Measurements from ENCODE around the gene SSRP1.
"Not testable (repeated sequence)": the region's sequence is repeated elsewhere in the genome, so short reads cannot be mapped to it uniquely, and the experiment has no call there.

SSRP1 gene, protein sequence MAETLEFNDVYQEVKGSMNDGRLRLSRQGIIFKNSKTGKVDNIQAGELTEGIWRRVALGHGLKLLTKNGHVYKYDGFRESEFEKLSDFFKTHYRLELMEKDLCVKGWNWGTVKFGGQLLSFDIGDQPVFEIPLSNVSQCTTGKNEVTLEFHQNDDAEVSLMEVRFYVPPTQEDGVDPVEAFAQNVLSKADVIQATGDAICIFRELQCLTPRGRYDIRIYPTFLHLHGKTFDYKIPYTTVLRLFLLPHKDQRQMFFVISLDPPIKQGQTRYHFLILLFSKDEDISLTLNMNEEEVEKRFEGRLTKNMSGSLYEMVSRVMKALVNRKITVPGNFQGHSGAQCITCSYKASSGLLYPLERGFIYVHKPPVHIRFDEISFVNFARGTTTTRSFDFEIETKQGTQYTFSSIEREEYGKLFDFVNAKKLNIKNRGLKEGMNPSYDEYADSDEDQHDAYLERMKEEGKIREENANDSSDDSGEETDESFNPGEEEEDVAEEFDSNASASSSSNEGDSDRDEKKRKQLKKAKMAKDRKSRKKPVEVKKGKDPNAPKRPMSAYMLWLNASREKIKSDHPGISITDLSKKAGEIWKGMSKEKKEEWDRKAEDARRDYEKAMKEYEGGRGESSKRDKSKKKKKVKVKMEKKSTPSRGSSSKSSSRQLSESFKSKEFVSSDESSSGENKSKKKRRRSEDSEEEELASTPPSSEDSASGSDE

GRCh38 chr11:57335343-57336110 lies at the start of gene SSRP1:
Gene SSRP1, minus strand, starts transcription at chr11:57335892. Its CDS starts 771 bp downstream, at chr11:57335121.
- DNase-seq: peak; percentile 96

GRCh38 chr11:57380975-57381374 lies 45.3 kb upstream of the SSRP1 start, which contains the start of gene PRG3:
Gene PRG3, minus strand, starts transcription at chr11:57381150. Its CDS starts 442 bp downstream, at chr11:57380708.
- DNase-seq: no peak

GRCh38 chr11:57379732-57380131 lies 44.0 kb upstream of the SSRP1 start:
- peak; percentile 61 for DNase-seq

GRCh38 chr11:57378186-57378585 lies 42.5 kb upstream of the SSRP1 start:
- DNase-seq: no peak

DNA sequence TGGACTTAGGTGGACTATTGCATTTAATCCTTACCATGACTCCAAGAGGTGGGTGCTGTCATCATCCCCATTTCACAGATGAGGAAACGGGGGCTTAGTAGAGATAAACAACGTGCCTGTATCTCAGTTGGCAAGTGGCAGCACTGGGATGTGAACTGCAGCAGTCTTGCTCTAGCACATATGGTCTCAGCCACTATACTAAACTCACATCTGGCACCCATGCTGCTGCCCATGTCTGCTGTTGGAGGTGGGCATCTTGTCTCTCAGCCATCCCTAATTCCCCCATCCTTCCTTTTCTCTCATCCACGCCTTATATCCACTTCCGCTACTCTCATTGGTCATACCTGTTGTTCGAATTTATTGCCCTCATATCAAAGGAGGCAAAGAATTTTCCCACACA lies 41.4 kb upstream of the SSRP1 start:
- DNase-seq: no peak

- DNase-seq: no peak
Measured at GRCh38 chr11:57376095-57377090, 40.7 kb upstream of the SSRP1 start.

DNA sequence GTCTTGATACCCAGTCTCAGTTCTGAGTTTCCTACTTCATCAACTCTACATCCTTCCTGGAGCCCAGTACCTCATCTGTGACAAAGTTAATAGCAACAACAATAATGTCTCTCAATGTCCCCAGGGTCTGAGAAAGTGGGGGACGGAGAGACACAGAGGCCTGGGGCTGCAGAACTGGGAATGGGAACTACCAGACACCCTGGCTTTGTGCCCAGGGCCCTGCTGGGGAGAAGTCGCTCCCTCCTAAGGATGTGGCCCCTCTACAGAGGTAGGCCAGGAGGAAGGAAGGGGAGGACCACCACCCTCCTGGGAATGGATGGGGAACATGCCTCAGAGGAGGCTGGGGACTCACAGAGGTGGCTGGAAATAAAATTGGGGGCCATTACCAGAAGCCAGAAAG lies 39.8 kb upstream of the SSRP1 start:
- no peak for DNase-seq

- DNase-seq: no peak
Measured at GRCh38 chr11:57374966-57375365, 39.3 kb upstream of the SSRP1 start.

GRCh38 chr11:57373146-57373545 lies 37.5 kb upstream of the SSRP1 start:
- no peak for DNase-seq

DNA sequence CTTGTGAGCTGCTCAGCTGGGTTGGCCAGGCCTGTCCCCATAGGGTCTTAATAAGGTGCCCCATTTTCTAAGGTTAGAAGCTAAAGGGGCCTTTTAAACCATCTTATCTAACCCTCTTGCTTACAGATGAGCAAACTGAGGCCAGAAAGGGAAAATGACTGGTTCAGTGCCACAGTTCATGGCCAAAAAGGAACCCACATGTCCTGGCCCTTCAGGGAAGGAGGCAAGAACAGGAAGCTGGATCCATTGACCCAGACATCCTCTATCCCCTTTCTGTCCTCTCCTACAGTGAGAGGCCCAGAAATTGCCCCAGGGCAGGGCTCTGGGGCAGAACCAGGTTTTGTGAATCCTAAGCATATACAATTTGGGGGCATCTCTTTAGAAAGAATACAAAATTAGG lies 35.2 kb upstream of the SSRP1 start:
- DNase-seq: no peak

DNA sequence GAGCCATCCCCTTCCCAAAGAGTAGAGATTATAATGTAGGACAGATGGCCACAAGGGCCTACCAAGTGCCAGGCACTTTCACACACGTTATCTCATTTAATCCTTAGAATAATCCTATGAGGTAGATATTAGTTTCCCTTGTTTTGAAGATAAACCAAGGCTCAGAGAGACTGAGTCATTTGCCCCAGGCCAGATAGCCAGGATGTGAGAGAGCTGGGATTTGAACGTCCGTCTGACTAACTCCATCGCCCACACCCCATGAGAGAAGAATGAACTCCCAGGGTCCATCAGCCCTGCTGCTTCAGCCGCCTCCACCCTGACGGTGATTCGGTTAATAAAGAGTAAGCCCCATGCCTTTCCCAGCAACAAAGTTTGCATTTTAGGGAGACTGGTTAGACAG lies 34.6 kb upstream of the SSRP1 start:
- no peak for DNase-seq

GRCh38 chr11:57368845-57369232 lies 33.1 kb upstream of the SSRP1 start:
- DNase-seq: no peak

DNA sequence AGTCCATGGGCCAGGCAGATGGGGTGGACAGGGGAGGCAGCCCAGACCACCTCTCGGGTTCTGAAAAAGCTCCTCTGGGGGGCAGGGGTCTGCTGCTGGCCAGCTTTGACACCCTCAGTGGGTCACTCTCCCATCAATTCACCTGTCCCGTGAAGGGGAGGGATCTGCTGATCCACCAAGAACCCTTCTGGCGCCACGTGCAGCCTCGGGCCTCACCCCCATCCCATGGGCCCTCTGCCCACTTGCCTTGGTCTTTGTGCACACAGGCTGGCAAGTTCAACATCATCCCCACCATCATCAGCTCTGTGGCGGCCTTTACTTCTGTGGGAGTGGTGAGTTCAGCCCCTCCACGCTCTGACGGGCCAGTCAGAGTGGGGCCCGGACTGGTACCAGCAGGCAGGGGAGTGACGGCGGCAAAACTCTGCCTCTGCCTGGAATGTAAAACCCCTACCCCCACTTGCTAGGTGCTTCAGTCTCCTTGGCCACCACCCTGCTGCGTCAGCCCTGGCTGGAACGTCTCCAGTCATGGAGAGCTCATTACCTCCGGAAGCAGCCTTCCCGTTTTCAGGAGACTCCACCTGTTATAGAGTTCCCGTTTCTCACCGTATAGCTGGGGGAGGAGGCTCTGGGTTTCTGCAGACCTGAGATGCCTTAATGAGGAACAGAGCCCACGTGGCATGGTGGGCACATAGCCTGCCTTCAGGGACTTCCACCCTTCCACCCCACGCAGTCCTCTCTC lies 32.6 kb upstream of the SSRP1 start:
- DNase-seq: no peak

GRCh38 chr11:57364851-57365660 lies 29.4 kb upstream of the SSRP1 start:
- DNase-seq: no peak

GRCh38 chr11:57363131-57364080 lies 27.7 kb upstream of the SSRP1 start:
- DNase-seq: peak; percentile 73

- no peak for DNase-seq
Measured at GRCh38 chr11:57361926-57362325, 26.2 kb upstream of the SSRP1 start.

DNA sequence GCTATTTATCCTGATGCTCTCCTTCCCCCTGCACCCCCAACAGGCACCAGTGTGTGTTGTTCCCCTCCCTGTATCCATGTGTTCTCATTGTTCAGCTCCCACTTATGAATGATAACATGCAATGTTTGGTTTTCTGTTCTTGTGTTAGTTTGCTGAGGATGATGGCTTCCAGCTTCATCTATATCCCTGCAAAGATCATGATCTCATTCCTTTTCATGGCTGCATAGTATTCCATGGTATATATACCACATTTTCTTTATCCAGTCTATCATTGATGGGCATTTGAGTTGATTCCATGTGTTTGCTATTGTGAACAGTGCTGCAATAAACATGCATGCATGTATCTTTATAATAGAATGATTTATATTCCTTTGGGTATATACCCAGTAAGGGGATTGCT lies 25.7 kb upstream of the SSRP1 start:
- DNase-seq: not testable (repeated sequence)

- no peak for DNase-seq
Measured at GRCh38 chr11:57360991-57361390, 25.3 kb upstream of the SSRP1 start.
